ENCODE measurements around the gene ABCC3. TPM values are rescaled to one million over a fixed set of nuclear protein-coding genes. Genes with fewer than 3 reads are reported as not detected.

Gene ABCC3
- total and polyA plus RNA-seq, 9 of the 15 experiments (the other 6 are each of a cell fraction or from before 2014, with no cell fraction given), result 0.03 to 1.6 (median 0.42) TPM; not detected in 5

DNA sequence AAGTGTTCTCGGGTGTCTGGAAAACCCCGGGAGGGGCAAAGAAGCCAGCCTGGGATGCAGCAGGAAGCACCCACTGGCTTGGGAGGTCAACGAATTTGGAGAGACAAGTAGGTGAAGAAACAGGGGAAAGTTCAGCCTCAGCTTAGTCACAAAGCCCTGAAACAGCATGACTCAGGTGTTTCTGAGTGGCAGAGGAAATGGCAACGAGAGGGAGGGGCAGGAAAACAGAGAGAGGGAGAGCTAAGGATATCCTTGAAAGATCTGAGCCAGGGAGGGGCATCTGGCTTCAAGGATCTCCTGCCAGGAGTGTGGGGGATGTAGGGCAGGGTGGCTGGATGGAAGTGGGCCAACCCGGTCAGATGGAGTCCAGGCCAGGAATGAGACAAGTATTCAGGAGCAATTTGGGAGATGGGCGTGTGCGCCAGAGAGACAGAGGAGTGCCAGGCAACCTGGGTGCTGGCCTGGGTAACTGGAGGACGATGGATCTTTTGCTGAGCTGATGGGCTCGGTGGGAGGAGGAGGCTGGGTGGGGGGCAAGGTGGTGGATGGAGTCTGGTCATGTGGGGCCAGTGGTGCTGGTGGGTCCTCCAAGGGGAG is 27.2 kb downstream of the ABCC3 start (continued):
- TF ChIP-seq, protein P1, sequence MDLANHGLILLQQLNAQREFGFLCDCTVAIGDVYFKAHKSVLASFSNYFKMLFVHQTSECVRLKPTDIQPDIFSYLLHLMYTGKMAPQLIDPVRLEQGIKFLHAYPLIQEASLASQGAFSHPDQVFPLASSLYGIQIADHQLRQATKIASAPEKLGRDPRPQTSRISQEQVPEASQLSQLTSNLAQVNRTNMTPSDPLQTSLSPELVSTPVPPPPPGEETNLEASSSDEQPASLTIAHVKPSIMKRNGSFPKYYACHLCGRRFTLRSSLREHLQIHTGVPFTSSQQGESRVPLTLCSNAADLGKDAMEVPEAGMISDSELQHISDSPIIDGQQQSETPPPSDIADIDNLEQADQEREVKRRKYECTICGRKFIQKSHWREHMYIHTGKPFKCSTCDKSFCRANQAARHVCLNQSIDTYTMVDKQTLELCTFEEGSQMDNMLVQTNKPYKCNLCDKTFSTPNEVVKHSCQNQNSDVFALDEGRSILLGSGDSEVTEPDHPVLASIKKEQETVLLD (IDR thresholded peaks at IDR 0.05), result peak; percentile 88; the same call in 1 of the 2 replicates
- TF ChIP-seq ATF7 (IDR thresholded peaks at IDR 0.05), result peak; percentile 35; the same call in 1 of the 2 replicates
- no peak for TF ChIP-seq SRSF3 (IDR thresholded peaks at IDR 0.05; ENCODE audit: insufficient read depth, low read length)
- peak; percentile 82 for TF ChIP-seq ZEB2 (IDR thresholded peaks at IDR 0.05)
- TF ChIP-seq, protein P2, sequence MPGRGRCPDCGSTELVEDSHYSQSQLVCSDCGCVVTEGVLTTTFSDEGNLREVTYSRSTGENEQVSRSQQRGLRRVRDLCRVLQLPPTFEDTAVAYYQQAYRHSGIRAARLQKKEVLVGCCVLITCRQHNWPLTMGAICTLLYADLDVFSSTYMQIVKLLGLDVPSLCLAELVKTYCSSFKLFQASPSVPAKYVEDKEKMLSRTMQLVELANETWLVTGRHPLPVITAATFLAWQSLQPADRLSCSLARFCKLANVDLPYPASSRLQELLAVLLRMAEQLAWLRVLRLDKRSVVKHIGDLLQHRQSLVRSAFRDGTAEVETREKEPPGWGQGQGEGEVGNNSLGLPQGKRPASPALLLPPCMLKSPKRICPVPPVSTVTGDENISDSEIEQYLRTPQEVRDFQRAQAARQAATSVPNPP (IDR thresholded peaks at IDR 0.05; ENCODE audit: borderline replicate concordance, insufficient read depth, insufficient read length), result no peak
- no peak for TF ChIP-seq ZNF431 (CRISPR knock-in tag; IDR thresholded peaks at IDR 0.05)
- TF ChIP-seq, protein P3, sequence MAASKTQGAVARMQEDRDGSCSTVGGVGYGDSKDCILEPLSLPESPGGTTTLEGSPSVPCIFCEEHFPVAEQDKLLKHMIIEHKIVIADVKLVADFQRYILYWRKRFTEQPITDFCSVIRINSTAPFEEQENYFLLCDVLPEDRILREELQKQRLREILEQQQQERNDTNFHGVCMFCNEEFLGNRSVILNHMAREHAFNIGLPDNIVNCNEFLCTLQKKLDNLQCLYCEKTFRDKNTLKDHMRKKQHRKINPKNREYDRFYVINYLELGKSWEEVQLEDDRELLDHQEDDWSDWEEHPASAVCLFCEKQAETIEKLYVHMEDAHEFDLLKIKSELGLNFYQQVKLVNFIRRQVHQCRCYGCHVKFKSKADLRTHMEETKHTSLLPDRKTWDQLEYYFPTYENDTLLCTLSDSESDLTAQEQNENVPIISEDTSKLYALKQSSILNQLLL (CRISPR knock-in tag; IDR thresholded peaks at IDR 0.05; ENCODE audit: borderline replicate concordance), result no peak
- TF ChIP-seq JUNB (CRISPR knock-in tag; conservative IDR thresholded peaks at IDR 0.05), result no peak
- TF ChIP-seq GABPB1 (CRISPR knock-in tag; IDR thresholded peaks at IDR 0.05), result no peak
- no peak for TF ChIP-seq SIN3B (IDR thresholded peaks at IDR 0.05; ENCODE audit: low read depth)
- no peak for TF ChIP-seq FOS (IDR thresholded peaks at IDR 0.05; ENCODE audit: extremely low read depth, insufficient read length)
- no peak for TF ChIP-seq ZNF165 (CRISPR knock-in tag; IDR thresholded peaks at IDR 0.05; ENCODE audit: borderline replicate concordance)
- TF ChIP-seq ESRRB (CRISPR knock-in tag; IDR thresholded peaks at IDR 0.05; ENCODE audit: borderline replicate concordance), result no peak
- TF ChIP-seq, protein P4, sequence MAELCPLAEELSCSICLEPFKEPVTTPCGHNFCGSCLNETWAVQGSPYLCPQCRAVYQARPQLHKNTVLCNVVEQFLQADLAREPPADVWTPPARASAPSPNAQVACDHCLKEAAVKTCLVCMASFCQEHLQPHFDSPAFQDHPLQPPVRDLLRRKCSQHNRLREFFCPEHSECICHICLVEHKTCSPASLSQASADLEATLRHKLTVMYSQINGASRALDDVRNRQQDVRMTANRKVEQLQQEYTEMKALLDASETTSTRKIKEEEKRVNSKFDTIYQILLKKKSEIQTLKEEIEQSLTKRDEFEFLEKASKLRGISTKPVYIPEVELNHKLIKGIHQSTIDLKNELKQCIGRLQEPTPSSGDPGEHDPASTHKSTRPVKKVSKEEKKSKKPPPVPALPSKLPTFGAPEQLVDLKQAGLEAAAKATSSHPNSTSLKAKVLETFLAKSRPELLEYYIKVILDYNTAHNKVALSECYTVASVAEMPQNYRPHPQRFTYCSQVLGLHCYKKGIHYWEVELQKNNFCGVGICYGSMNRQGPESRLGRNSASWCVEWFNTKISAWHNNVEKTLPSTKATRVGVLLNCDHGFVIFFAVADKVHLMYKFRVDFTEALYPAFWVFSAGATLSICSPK (IDR thresholded peaks at IDR 0.05; ENCODE audit: borderline replicate concordance), result no peak
- TF ChIP-seq POLR2AphosphoS5 (IDR thresholded peaks at IDR 0.05; ENCODE audit: control insufficient read depth, insufficient read depth, low read depth, low read length), result no peak
- 0 out of 2 replicates have a peak, but pooled peaks have one; percentile 57 for TF ChIP-seq OTX1 (CRISPR knock-in tag; IDR thresholded peaks at IDR 0.05)
- TF ChIP-seq NUFIP1 (IDR thresholded peaks at IDR 0.05; ENCODE audit: partially characterized antibody), result no peak
- TF ChIP-seq ERF (CRISPR knock-in tag; IDR thresholded peaks at IDR 0.05), result peak; percentile 51; the same call in 1 of the 2 replicates
- no peak for TF ChIP-seq XRCC3 (IDR thresholded peaks at IDR 0.05)
- TF ChIP-seq CTBP1 (IDR thresholded peaks at IDR 0.05; ENCODE audit: borderline replicate concordance), result peak; percentile 88
- peak; percentile 26; the same call in 1 of the 2 replicates for TF ChIP-seq RBFOX2 (IDR thresholded peaks at IDR 0.05; ENCODE audit: low read depth, low read length)
- TF ChIP-seq, protein P5, sequence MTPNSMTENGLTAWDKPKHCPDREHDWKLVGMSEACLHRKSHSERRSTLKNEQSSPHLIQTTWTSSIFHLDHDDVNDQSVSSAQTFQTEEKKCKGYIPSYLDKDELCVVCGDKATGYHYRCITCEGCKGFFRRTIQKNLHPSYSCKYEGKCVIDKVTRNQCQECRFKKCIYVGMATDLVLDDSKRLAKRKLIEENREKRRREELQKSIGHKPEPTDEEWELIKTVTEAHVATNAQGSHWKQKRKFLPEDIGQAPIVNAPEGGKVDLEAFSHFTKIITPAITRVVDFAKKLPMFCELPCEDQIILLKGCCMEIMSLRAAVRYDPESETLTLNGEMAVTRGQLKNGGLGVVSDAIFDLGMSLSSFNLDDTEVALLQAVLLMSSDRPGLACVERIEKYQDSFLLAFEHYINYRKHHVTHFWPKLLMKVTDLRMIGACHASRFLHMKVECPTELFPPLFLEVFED (CRISPR knock-in tag; conservative IDR thresholded peaks at IDR 0.05), result 0 out of 2 replicates have a peak, but pooled peaks have one; percentile 80
- no peak for TF ChIP-seq RNF2 (IDR thresholded peaks at IDR 0.05)
